K562 (cell line): ENCODE results near the gene RFLNA. TPM values are rescaled to one million over a fixed set of nuclear protein-coding genes. Genes with fewer than 3 reads are reported as not detected.

ENCODE experiments used
- ATAC-seq: fragments of 200-7000 bp; cut with Tn5 transposase; 3 replicates; pipeline ENCODE4 v1.9.1; 2020; ENCODE audit warnings: moderate library complexity
- BruUV-seq: library from RNA; stranded (reverse); fragments of 400-500 nt; replicated peaks from 2 replicates; lab custom pipeline; 2021; lab: Mats Ljungman, UMichigan
- CTCF ChIA-PET: fragments of 300-600 bp; formaldehyde crosslinking; extraction: SDS; loops from one replicate; lab custom pipeline; 2021; ENCODE audit warnings: low intra/inter-chr PET ratio; lab: Yijun Ruan, JAX
- POLR2A ChIA-PET: fragments of 300-600, 350-650 bp; sonication (Branson Sonifier 250); formaldehyde crosslinking; extraction: SDS; loops from one replicate; lab custom pipeline; 2021; ENCODE audit warnings: antibody characterized with exemption, inconsistent platforms; lab: Yijun Ruan, JAX
- DNase-seq, 4 experiments: peaks; one replicate each; pipeline versions ENCODE4 v3.0.0 to v3.0.0-alpha.2; 2011 to 2018; ENCODE audit warnings: low spot score in 3 of 4, mixed read lengths in 3 of 4; ENCODE audit errors: extremely low read depth in 1 of 4
- FAIRE-seq: peaks from 2 replicates; lab custom pipeline; 2011; peaks lifted over from hg19 to GRCh38; lab: Jason Lieb, UNC
- H2AFZ ChIP-seq: 2 replicates; pipeline ENCODE4 v1.6.0; 2011; ENCODE audit warnings: low read depth, low read length, control low read depth, inconsistent platforms
- H3K27ac ChIP-seq: fragments of 200-600 bp; 3 replicates; pipeline ENCODE4 v1.8.0; 2011; ENCODE audit warnings: low read depth, mild to moderate bottlenecking, control low read depth, inconsistent platforms, low read length, moderate library complexity, mixed read lengths; ENCODE audit errors: extremely low read depth
- H3K27me3 ChIP-seq, 2 experiments: fragments of 300-600 bp in 1 of 2; 2 replicates in 1 of 2; 3 replicates in 1 of 2; pipeline versions ENCODE4 v1.6.0 to v1.8.0; 2011; ENCODE audit warnings: inconsistent platforms in 2 of 2, low read length in 2 of 2, mild to moderate bottlenecking in 1 of 2, mixed read lengths in 1 of 2, moderate library complexity in 1 of 2; ENCODE audit not compliant: control insufficient read depth in 2 of 2, insufficient read depth in 2 of 2
- H3K36me3 ChIP-seq: fragments of 300-600 bp; 3 replicates; pipeline ENCODE4 v1.8.0; 2011; ENCODE audit warnings: mild to moderate bottlenecking, low read length, inconsistent platforms; ENCODE audit not compliant: control insufficient read depth, insufficient read depth
- H3K4me1 ChIP-seq, 2 experiments: fragments of 200-600 bp in 1 of 2; replicated peaks in 1 of 2; 2 replicates in 1 of 2; 3 replicates in 1 of 2; pipeline versions ENCODE4 v1.5.1 to v1.8.0; 2011; ENCODE audit warnings: inconsistent platforms in 2 of 2, low read length in 2 of 2, mild to moderate bottlenecking in 1 of 2, mixed read lengths in 1 of 2, moderate library complexity in 1 of 2; ENCODE audit not compliant: control insufficient read depth in 2 of 2, insufficient read depth in 2 of 2
- H3K4me2 ChIP-seq: 2 replicates; pipeline ENCODE4 v1.6.1; 2011; ENCODE audit warnings: low read length, control low read depth, inconsistent platforms, mixed read lengths; ENCODE audit not compliant: insufficient read depth
- H3K4me3 ChIP-seq: fragments of 200-600 bp; sonication (generic), shearing (Covaris generic); 2 replicates; pipeline ENCODE4 v1.5.1; 2016; ENCODE audit warnings: control low read depth, inconsistent platforms
- H3K79me2 ChIP-seq: fragments of 200-600 bp; 3 replicates; pipeline ENCODE4 v1.8.0; 2011; ENCODE audit warnings: low read length, inconsistent platforms; ENCODE audit not compliant: control insufficient read depth, insufficient read depth
- H3K9ac ChIP-seq, 2 experiments: 2 replicates each; pipeline versions ENCODE4 v1.6.0 to v1.6.1; 2011; ENCODE audit warnings: low read depth in 2 of 2, low read length in 2 of 2, control low read depth in 1 of 2, inconsistent platforms in 1 of 2, mild to moderate bottlenecking in 1 of 2, mixed read lengths in 1 of 2; ENCODE audit not compliant: insufficient read depth in 1 of 2
- H3K9me1 ChIP-seq: one replicate; pipeline ENCODE4 v1.6.0; 2011; ENCODE audit warnings: inconsistent platforms, mild to moderate bottlenecking, low read length, moderate library complexity; ENCODE audit not compliant: control insufficient read depth, insufficient read depth
- H3K9me3 ChIP-seq: replicated peaks from 2 replicates; pipeline ENCODE4 v1.5.1; 2011; ENCODE audit warnings: low read depth, low read length, inconsistent platforms; ENCODE audit not compliant: control insufficient read depth, insufficient read depth
- H4K20me1 ChIP-seq: replicated peaks from 2 replicates; pipeline ENCODE4 v1.6.1; 2011; ENCODE audit warnings: low read length, inconsistent platforms, mixed read lengths; ENCODE audit not compliant: control insufficient read depth, insufficient read depth
- HES1 ChIP-seq: fragments of 450-650 bp; IDR thresholded peaks from 2 replicates; pipeline ENCODE4 v1.6.1; 2016; ENCODE audit warnings: low read depth, mild to moderate bottlenecking, moderate library complexity
- SNRNP70 ChIP-seq: fragments of 200-400 bp; formaldehyde crosslinking; optimal IDR thresholded peaks from 2 replicates; pipeline ENCODE3; 2017; ENCODE audit warnings: low read depth, low read length
- SPI1 ChIP-seq: IDR thresholded peaks from 2 replicates; pipeline ENCODE4 v1.6.1; 2011; ENCODE audit warnings: low read depth, low read length, control low read depth, borderline replicate concordance
- ZHX1 ChIP-seq: fragments of 150-350 bp; conservative IDR thresholded peaks from 2 replicates; pipeline ENCODE4 v1.6.1; 2014; ENCODE audit warnings: low read length
- WGBS: fragments of 100-300 bp; shearing (Covaris generic); methylation state at CpG from one replicate; pipeline ENCODE4 v1.1.6; 2016; ENCODE audit warnings: low coverage, mixed read lengths; ENCODE audit not compliant: insufficient coverage; ENCODE audit errors: missing lambda C conversion rate; 5-methylcytosine and 5-hydroxymethylcytosine counted together
- in situ Hi-C: fragments of 300-500 bp; cut with MboI; formaldehyde crosslinking; loops from 4 replicates; pipeline ENCODE4 v1.15.0; 2018; ENCODE audit warnings: inconsistent platforms, mixed read lengths
- intact Hi-C: fragments of 100-400 bp; cut with micrococcal nuclease; formaldehyde crosslinking; loops from 2 replicates; pipeline ENCODE4 v1.14.2; 2022
- polyA plus RNA-seq, 8 experiments: library from polyadenylated mRNA; depleted of rRNA in 4 of 8; stranded (reverse) in 5 of 8; unstranded in 3 of 8; fragments of >200 nt; fragmentation: Nextera tagmentation in 2 of 8; fragmentation: Illumina TruSeq in 1 of 8; extraction: Ambion mirVana in 2 of 8; extraction: Trizol in 1 of 8; gene quantifications; 2 replicates each; pipeline versions ENCODE4 v1.2.1 to v1.2.3, GENCODE V29; 2011 to 2014; ENCODE audit warnings: inconsistent platforms in 1 of 8, missing spikeins in 1 of 8
- total RNA-seq, 7 experiments: library from RNA; depleted of rRNA in 6 of 7; stranded (reverse); fragments of >200 nt in 6 of 7; fragmentation: Illumina TruSeq in 2 of 7; extraction: Trizol in 2 of 7; gene quantifications; 2 replicates each; pipeline versions ENCODE4 v1.2.1 to v1.2.3, GENCODE V29; 2011 to 2021; ENCODE audit warnings: low replicate concordance in 1 of 7

Gene RFLNA
- total and polyA plus RNA-seq, 9 of the 15 experiments (the other 6 are each of a cell fraction or from before 2014, with no cell fraction given), result not detected

- no peak for FAIRE-seq
- intact Hi-C loops, result no loop called here
- TF ChIP-seq SNRNP70 (no peak), SPI1 (peak; percentile 26; the same call in 1 of the 2 replicates), HES1 (0 out of 2 replicates have a peak, but pooled peaks have one; percentile 41), ZHX1 (no peak)
These were observed 47.6 kb upstream of the RFLNA start for GRCh38 chr12:124247331-124247730.

More at GRCh38 chr12:124247331-124247730, 47.6 kb upstream of the RFLNA start:
- Histone ChIP-seq H3K9ac (no peak overlapping the region), H3K27ac (no peak overlapping the region), H3K4me1 (peaks cover 3 to 9% of the 10 kb centered on the region in 2 experiments; a peak in 3 of 5 replicates), H3K9me3 (no peaks in the 10 kb centered on the region; the same call in 1 of the 2 replicates), H3K4me3 (no peak overlapping the region), H3K9me1 (no peaks in the 10 kb centered on the region), H2AFZ (no peak overlapping the region), H3K27me3 (peaks cover 26 to 33% of the 10 kb centered on the region in 2 experiments), H3K4me2 (no peak overlapping the region), H3K79me2 (no peaks in the 10 kb centered on the region), H4K20me1 (peaks cover 7% of the 10 kb centered on the region; the same call in 1 of the 2 replicates), H3K36me3 (no peaks in the 10 kb centered on the region)
- ATAC-seq (no peak), DNase-seq (no peak)
- ChIA-PET CTCF (interaction anchor here (0.5 kb wide), 1 partner anchor 193 kb away, joined by 3 read pairs; no protein-coding TSS in a partner anchor), POLR2A (interaction anchor here (1.2 kb wide), 1 partner anchor 13 kb away, joined by 3 read pairs; no protein-coding TSS in a partner anchor)
- in situ Hi-C loops, result no loop called here
- 0% methylated on average over 2 of the region's 2 CpGs for WGBS
- no TSS peak for BruUV-seq
